HG03025 (cell line): ENCODE data around the gene MBNL2.

ENCODE experiments used
- ATAC-seq: cut with Tn5 transposase; IDR thresholded peaks from one replicate; pipeline ENCODE4 v1.9.1; 2021; ENCODE audit warnings: mild to moderate bottlenecking, moderate library complexity; ENCODE audit not compliant: unreplicated experiment, low FRiP score

Gene MBNL2

GRCh38 chr13:97364827-97365226 is 142.7 kb downstream of the MBNL2 start:
- no peak for ATAC-seq

- ATAC-seq = no peak
Observed at GRCh38 chr13:97366172-97366688, 144.1 kb downstream of the MBNL2 start.

GRCh38 chr13:97367016-97367822 is 145.1 kb downstream of the MBNL2 start:
- ATAC-seq = peak; percentile 51

- no peak for ATAC-seq
Observed at GRCh38 chr13:97369261-97369893, 147.2 kb downstream of the MBNL2 start.

GRCh38 chr13:97371486-97372109 is 149.5 kb downstream of the MBNL2 start:
- no peak for ATAC-seq

GRCh38 chr13:97372936-97373335 is 150.8 kb downstream of the MBNL2 start:
- ATAC-seq = no peak

GRCh38 chr13:97373787-97374186 is 151.7 kb downstream of the MBNL2 start:
- ATAC-seq = no peak

GRCh38 chr13:97376981-97377380 is 154.8 kb downstream of the MBNL2 start:
- no peak for ATAC-seq

- no peak for ATAC-seq
Observed at GRCh38 chr13:97379386-97379785, 157.3 kb downstream of the MBNL2 start.

- no peak for ATAC-seq
Observed at GRCh38 chr13:97380696-97381095, 158.6 kb downstream of the MBNL2 start.

GRCh38 chr13:97381189-97381588 is 159.1 kb downstream of the MBNL2 start:
- ATAC-seq = no peak

GRCh38 chr13:97382276-97382675 is 160.1 kb downstream of the MBNL2 start:
- ATAC-seq = no peak

GRCh38 chr13:97384371-97384770 is 162.2 kb downstream of the MBNL2 start:
- no peak for ATAC-seq

GRCh38 chr13:97385146-97385545 is 163.0 kb downstream of the MBNL2 start:
- ATAC-seq = no peak

- ATAC-seq = no peak
Observed at GRCh38 chr13:97385854-97386253, 163.7 kb downstream of the MBNL2 start.

- no peak for ATAC-seq
Observed at GRCh38 chr13:97386801-97387484, 164.8 kb downstream of the MBNL2 start.

- ATAC-seq = no peak
Observed at GRCh38 chr13:97387485-97387839, 165.3 kb downstream of the MBNL2 start.

GRCh38 chr13:97387890-97388289 is 165.8 kb downstream of the MBNL2 start:
- no peak for ATAC-seq

- ATAC-seq = no peak
Observed at GRCh38 chr13:97388373-97388772, 166.2 kb downstream of the MBNL2 start.

GRCh38 chr13:97390941-97391600 is 168.9 kb downstream of the MBNL2 start:
- ATAC-seq = no peak
